K562 (cell line): ENCODE measurements around the gene FRMD4A. TPM values are rescaled to one million over a fixed set of nuclear protein-coding genes. Genes with fewer than 3 reads are reported as not detected.
A peak's percentile ranks its signal among the peaks of the same experiment; 100 is the strongest.

Experiments used
- ATAC-seq: fragments of 200-7000 bp; cut with Tn5 transposase; 3 replicates; pipeline ENCODE4 v1.9.1; 2020; ENCODE audit warnings: moderate library complexity
- BruUV-seq: library from RNA; stranded (reverse); fragments of 400-500 nt; replicated peaks from 2 replicates; lab custom pipeline; 2021; lab: Mats Ljungman, UMichigan
- CTCF ChIA-PET: fragments of 300-600 bp; formaldehyde crosslinking; extraction: SDS; loops from one replicate; lab custom pipeline; 2021; ENCODE audit warnings: low intra/inter-chr PET ratio; lab: Yijun Ruan, JAX
- POLR2A ChIA-PET: fragments of 300-600, 350-650 bp; sonication (Branson Sonifier 250); formaldehyde crosslinking; extraction: SDS; loops from one replicate; lab custom pipeline; 2021; ENCODE audit warnings: antibody characterized with exemption, inconsistent platforms; lab: Yijun Ruan, JAX
- DNase-seq, 4 experiments: peaks; one replicate each; pipeline versions ENCODE4 v3.0.0 to v3.0.0-alpha.2; 2011 to 2018; ENCODE audit warnings: low spot score in 3 of 4, mixed read lengths in 3 of 4; ENCODE audit errors: extremely low read depth in 1 of 4
- FAIRE-seq: peaks from 2 replicates; lab custom pipeline; 2011; peaks lifted over from hg19 to GRCh38; lab: Jason Lieb, UNC
- H2AFZ ChIP-seq: 2 replicates; pipeline ENCODE4 v1.6.0; 2011; ENCODE audit warnings: low read depth, low read length, control low read depth, inconsistent platforms
- H3K27ac ChIP-seq: fragments of 200-600 bp; 3 replicates; pipeline ENCODE4 v1.8.0; 2011; ENCODE audit warnings: low read depth, mild to moderate bottlenecking, control low read depth, inconsistent platforms, low read length, moderate library complexity, mixed read lengths; ENCODE audit errors: extremely low read depth
- H3K27me3 ChIP-seq, 2 experiments: fragments of 300-600 bp in 1 of 2; 2 replicates in 1 of 2; 3 replicates in 1 of 2; pipeline versions ENCODE4 v1.6.0 to v1.8.0; 2011; ENCODE audit warnings: inconsistent platforms in 2 of 2, low read length in 2 of 2, mild to moderate bottlenecking in 1 of 2, mixed read lengths in 1 of 2, moderate library complexity in 1 of 2; ENCODE audit not compliant: control insufficient read depth in 2 of 2, insufficient read depth in 2 of 2
- H3K36me3 ChIP-seq: fragments of 300-600 bp; 3 replicates; pipeline ENCODE4 v1.8.0; 2011; ENCODE audit warnings: mild to moderate bottlenecking, low read length, inconsistent platforms; ENCODE audit not compliant: control insufficient read depth, insufficient read depth
- H3K4me1 ChIP-seq, 2 experiments: fragments of 200-600 bp in 1 of 2; replicated peaks in 1 of 2; 2 replicates in 1 of 2; 3 replicates in 1 of 2; pipeline versions ENCODE4 v1.5.1 to v1.8.0; 2011; ENCODE audit warnings: inconsistent platforms in 2 of 2, low read length in 2 of 2, mild to moderate bottlenecking in 1 of 2, mixed read lengths in 1 of 2, moderate library complexity in 1 of 2; ENCODE audit not compliant: control insufficient read depth in 2 of 2, insufficient read depth in 2 of 2
- H3K4me2 ChIP-seq: 2 replicates; pipeline ENCODE4 v1.6.1; 2011; ENCODE audit warnings: low read length, control low read depth, inconsistent platforms, mixed read lengths; ENCODE audit not compliant: insufficient read depth
- H3K4me3 ChIP-seq: fragments of 200-600 bp; sonication (generic), shearing (Covaris generic); 2 replicates; pipeline ENCODE4 v1.5.1; 2016; ENCODE audit warnings: control low read depth, inconsistent platforms
- H3K79me2 ChIP-seq: fragments of 200-600 bp; 3 replicates; pipeline ENCODE4 v1.8.0; 2011; ENCODE audit warnings: low read length, inconsistent platforms; ENCODE audit not compliant: control insufficient read depth, insufficient read depth
- H3K9ac ChIP-seq, 2 experiments: 2 replicates each; pipeline versions ENCODE4 v1.6.0 to v1.6.1; 2011; ENCODE audit warnings: low read depth in 2 of 2, low read length in 2 of 2, control low read depth in 1 of 2, inconsistent platforms in 1 of 2, mild to moderate bottlenecking in 1 of 2, mixed read lengths in 1 of 2; ENCODE audit not compliant: insufficient read depth in 1 of 2
- H3K9me1 ChIP-seq: one replicate; pipeline ENCODE4 v1.6.0; 2011; ENCODE audit warnings: inconsistent platforms, mild to moderate bottlenecking, low read length, moderate library complexity; ENCODE audit not compliant: control insufficient read depth, insufficient read depth
- H3K9me3 ChIP-seq: replicated peaks from 2 replicates; pipeline ENCODE4 v1.5.1; 2011; ENCODE audit warnings: low read depth, low read length, inconsistent platforms; ENCODE audit not compliant: control insufficient read depth, insufficient read depth
- H4K20me1 ChIP-seq: replicated peaks from 2 replicates; pipeline ENCODE4 v1.6.1; 2011; ENCODE audit warnings: low read length, inconsistent platforms, mixed read lengths; ENCODE audit not compliant: control insufficient read depth, insufficient read depth
- ARID1B ChIP-seq: fragments of 450-650 bp; IDR thresholded peaks from 2 replicates; pipeline ENCODE4 v1.6.1; 2016; ENCODE audit warnings: antibody characterized with exemption, mild to moderate bottlenecking, inconsistent platforms
- BACH1 ChIP-seq: fragments of 200-800 bp; sonication (Bioruptor generic); IDR thresholded peaks from 2 replicates; pipeline ENCODE4 v1.6.1; 2016; ENCODE audit warnings: missing genetic modification characterization, missing compliant biosample characterization
- DDX20 ChIP-seq: fragments of 450-650 bp; IDR thresholded peaks from 2 replicates; pipeline ENCODE4 v1.6.1; 2016; ENCODE audit warnings: missing genetic modification characterization, low read depth, mild to moderate bottlenecking, missing compliant biosample characterization, moderate library complexity
- EHMT2 ChIP-seq: fragments of 450-650 bp; IDR thresholded peaks from 2 replicates; pipeline ENCODE4 v1.6.1; 2018; ENCODE audit warnings: antibody characterized with exemption
- FOXA1 ChIP-seq: fragments of 450-650 bp; IDR thresholded peaks from 2 replicates; pipeline ENCODE4 v1.6.1; 2016; ENCODE audit warnings: mild to moderate bottlenecking, borderline replicate concordance
- MED1 ChIP-seq: sonication (generic); formaldehyde crosslinking; IDR thresholded peaks from 2 replicates; pipeline ENCODE4 v1.8.1; 2023; ENCODE audit warnings: missing genetic modification reagents, borderline replicate concordance
- POU5F1 ChIP-seq: fragments of 150-350 bp; IDR thresholded peaks from 2 replicates; pipeline ENCODE4 v1.6.1; 2014; ENCODE audit warnings: borderline replicate concordance, low read length, low read depth, mild to moderate bottlenecking; ENCODE audit not compliant: partially characterized antibody
- RAD21 ChIP-seq, 2 experiments: fragments of 250-450 bp in 1 of 2; fragments of 450-650 bp in 1 of 2; sonication (Bioruptor Pico) in 1 of 2; formaldehyde crosslinking in 1 of 2; IDR thresholded peaks in 1 of 2; conservative IDR thresholded peaks in 1 of 2; 2 replicates each; pipeline versions ENCODE4 v1.4.0 to v1.8.0; 2020 to 2022; ENCODE audit warnings: mild to moderate bottlenecking in 2 of 2, moderate library complexity in 1 of 2
- TAL1 ChIP-seq: fragments of 450-650 bp; IDR thresholded peaks from 2 replicates; pipeline ENCODE4 v1.6.1; 2016; ENCODE audit warnings: mild to moderate bottlenecking
- ZNF24 ChIP-seq: fragments of 450-650 bp; IDR thresholded peaks from 2 replicates; pipeline ENCODE4 v1.6.1; 2016
- ZNF655 ChIP-seq: fragments of 250-450 bp; sonication (Bioruptor Pico); IDR thresholded peaks from 2 replicates; pipeline ENCODE4 v1.5.0; 2021
- ZNF764 ChIP-seq: fragments of 250-450 bp; sonication (Bioruptor Pico); IDR thresholded peaks from 2 replicates; pipeline ENCODE4 v1.4.0; 2020; ENCODE audit warnings: low read depth, mild to moderate bottlenecking, moderate library complexity
- WGBS: fragments of 100-300 bp; shearing (Covaris generic); methylation state at CpG from one replicate; pipeline ENCODE4 v1.1.6; 2016; ENCODE audit warnings: low coverage, mixed read lengths; ENCODE audit not compliant: insufficient coverage; ENCODE audit errors: missing lambda C conversion rate; 5-methylcytosine and 5-hydroxymethylcytosine counted together
- in situ Hi-C: fragments of 300-500 bp; cut with MboI; formaldehyde crosslinking; loops from 4 replicates; pipeline ENCODE4 v1.15.0; 2018; ENCODE audit warnings: inconsistent platforms, mixed read lengths
- intact Hi-C: fragments of 100-400 bp; cut with micrococcal nuclease; formaldehyde crosslinking; loops from 2 replicates; pipeline ENCODE4 v1.14.2; 2022
- polyA plus RNA-seq, 8 experiments: library from polyadenylated mRNA; depleted of rRNA in 4 of 8; stranded (reverse) in 5 of 8; unstranded in 3 of 8; fragments of >200 nt; fragmentation: Nextera tagmentation in 2 of 8; fragmentation: Illumina TruSeq in 1 of 8; extraction: Ambion mirVana in 2 of 8; extraction: Trizol in 1 of 8; gene quantifications; 2 replicates each; pipeline versions ENCODE4 v1.2.1 to v1.2.3, GENCODE V29; 2011 to 2014; ENCODE audit warnings: inconsistent platforms in 1 of 8, missing spikeins in 1 of 8
- total RNA-seq, 7 experiments: library from RNA; depleted of rRNA in 6 of 7; stranded (reverse); fragments of >200 nt in 6 of 7; fragmentation: Illumina TruSeq in 2 of 7; extraction: Trizol in 2 of 7; gene quantifications; 2 replicates each; pipeline versions ENCODE4 v1.2.1 to v1.2.3, GENCODE V29; 2011 to 2021; ENCODE audit warnings: low replicate concordance in 1 of 7

FRMD4A gene
- total and polyA plus RNA-seq, 9 of the 15 experiments (the other 6 are each of a cell fraction or from before 2014, with no cell fraction given) = 0.80 to 5.2 (median 3.0) TPM

- ATAC-seq = peak; percentile 47
Observed at GRCh38 chr10:14173706-14174594, 156.8 kb downstream of the FRMD4A start.

GRCh38 chr10:14173391-14173705, 157.4 kb downstream of the FRMD4A start:
- no peaks in the 10 kb centered on the region for H3K36me3 ChIP-seq
- H3K9me1 ChIP-seq = no peaks in the 10 kb centered on the region
- H3K4me3 ChIP-seq = no peak overlapping the region
- FAIRE-seq = no peak
- no peak overlapping the region for H3K9ac ChIP-seq
- peaks cover 4% of the 10 kb centered on the region; the same call in 1 of the 2 replicates for H4K20me1 ChIP-seq
- ATAC-seq = no peak
- H3K27me3 ChIP-seq = peaks cover 35 to 37% of the 10 kb centered on the region in 2 experiments
- ChIA-PET CTCF (no interaction called here), POLR2A (interaction anchor here (0.8 to 1.4 kb wide), 2 partner anchors 10 to 12 kb away, joined by 5 to 6 read pairs; no protein-coding TSS in a partner anchor)
- no peaks in the 10 kb centered on the region for H3K79me2 ChIP-seq
- H3K4me1 ChIP-seq = no peaks in the 10 kb centered on the region
- in situ Hi-C loops = no loop called here
- intact Hi-C loops = no loop called here
- H3K27ac ChIP-seq = no peak overlapping the region
- H3K9me3 ChIP-seq = no peaks in the 10 kb centered on the region
- 0% methylated on average over 6 of the region's 6 CpGs for WGBS
- no TSS peak for BruUV-seq
- DNase-seq = no peak
- H3K4me2 ChIP-seq = peak overlapping the region; percentile 17; the same call in 1 of the 2 replicates
- H2AFZ ChIP-seq = 0 out of 2 replicates have a peak overlapping the region, but pooled peaks have one; percentile 23
- no peak for TF ChIP-seq ZNF764 (CRISPR knock-in tag)
- no peak for TF ChIP-seq TAL1
- no peak for TF ChIP-seq EHMT2
- TF ChIP-seq ZNF655 (CRISPR knock-in tag) = no peak
- TF ChIP-seq ARID1B = no peak
- TF ChIP-seq FOXA1 = no peak
- TF ChIP-seq MED1 (CRISPR knock-in tag) = no peak
- TF ChIP-seq POU5F1 = no peak
- no peak for TF ChIP-seq DDX20 (tag)

More at GRCh38 chr10:14173706-14174594, 156.8 kb downstream of the FRMD4A start:
- Histone ChIP-seq H3K4me2 (peak overlapping the region; percentile 17; the same call in 1 of the 2 replicates), H3K9me3 (no peaks in the 10 kb centered on the region), H3K36me3 (no peaks in the 10 kb centered on the region), H3K79me2 (no peaks in the 10 kb centered on the region), H3K27me3 (peaks cover 35 to 37% of the 10 kb centered on the region in 2 experiments), H3K9ac (no peak overlapping the region), H3K4me1 (no peaks in the 10 kb centered on the region), H3K9me1 (no peaks in the 10 kb centered on the region), H2AFZ (peak overlapping the region; percentile 23; the same call in 1 of the 2 replicates), H4K20me1 (peaks cover 4% of the 10 kb centered on the region; the same call in 1 of the 2 replicates), H3K4me3 (no peak overlapping the region), H3K27ac (no peak overlapping the region)
- peak; percentile 91 for TF ChIP-seq ZNF24
- TF ChIP-seq RAD21 (CRISPR knock-in tag; conservative IDR thresholded peaks at IDR 0.05 in 1 of 2, IDR thresholded peaks at IDR 0.05 in 1 of 2) = no peak
- no peak for TF ChIP-seq BACH1
- FAIRE-seq = no peak
- 5% methylated on average over 30 of the region's 32 CpGs for WGBS
- no peak for DNase-seq
- POLR2A ChIA-PET = interaction anchor here (0.6 to 1.4 kb wide), 6 partner anchors 9 to 293 kb away, joined by 3 to 6 read pairs (median 4); no protein-coding TSS in a partner anchor
- in situ Hi-C loops = no loop called here
- no TSS peak for BruUV-seq
- CTCF ChIA-PET = no interaction called here
- intact Hi-C loops = no loop called here
